ENCODE results near the gene DHRS11.
A peak's percentile ranks its signal among the peaks of the same experiment; 100 is the strongest.
"Not testable (repeated sequence)": the region's sequence is repeated elsewhere in the genome, so short reads cannot be mapped to it uniquely, and the experiment has no call there.

DHRS11 gene

GRCh38 chr17:36600936-36601302 lies 9.2 kb downstream of the DHRS11 start:
- TF ChIP-seq CTCF (IDR thresholded peaks at IDR 0.05), result no peak
- H3K27me3 ChIP-seq, result no peaks in the 10 kb centered on the region
- H3K9me3 ChIP-seq, result no peaks in the 10 kb centered on the region
- H3K4me3 ChIP-seq, result peak overlapping the region; percentile 68 to 89
- peak overlapping the region; percentile 80 to 83 for H3K27ac ChIP-seq
- no peaks in the 10 kb centered on the region for H3K36me3 ChIP-seq
- no peak for DNase-seq
- H3K4me1 ChIP-seq, result peaks cover 0 to 26% (median 22%) of the 10 kb centered on the region in 4 donors
- intact Hi-C loops (cut with DNase I; ENCODE audit: low total_unique reads), result no loop called here

- TF ChIP-seq CTCF (IDR thresholded peaks at IDR 0.05), result peak in 1 of 2 experiments; percentile 18
- no peaks in the 10 kb centered on the region for H3K9me3 ChIP-seq
- no peaks in the 10 kb centered on the region for H3K36me3 ChIP-seq
- peak within 1 kb of the TSS; percentile 80 to 83 for H3K27ac ChIP-seq
- H3K4me1 ChIP-seq, result peaks cover 0 to 26% (median 22%) of the 10 kb centered on the region in 4 donors
- DNase-seq, result peak; percentile 91 to 96
- intact Hi-C loops (cut with DNase I; ENCODE audit: low total_unique reads), result no loop called here
- no peaks in the 10 kb centered on the region for H3K27me3 ChIP-seq
- H3K4me3 ChIP-seq, result peak within 1 kb of the TSS; percentile 68 to 89
Measured at GRCh38 chr17:36601303-36602029, 9.8 kb downstream of the DHRS11 start, which contains the start of gene MRM1. MRM1 (plus strand) TSS chr17:36601583; CDS start chr17:36601811, 228 bp downstream.

DNA sequence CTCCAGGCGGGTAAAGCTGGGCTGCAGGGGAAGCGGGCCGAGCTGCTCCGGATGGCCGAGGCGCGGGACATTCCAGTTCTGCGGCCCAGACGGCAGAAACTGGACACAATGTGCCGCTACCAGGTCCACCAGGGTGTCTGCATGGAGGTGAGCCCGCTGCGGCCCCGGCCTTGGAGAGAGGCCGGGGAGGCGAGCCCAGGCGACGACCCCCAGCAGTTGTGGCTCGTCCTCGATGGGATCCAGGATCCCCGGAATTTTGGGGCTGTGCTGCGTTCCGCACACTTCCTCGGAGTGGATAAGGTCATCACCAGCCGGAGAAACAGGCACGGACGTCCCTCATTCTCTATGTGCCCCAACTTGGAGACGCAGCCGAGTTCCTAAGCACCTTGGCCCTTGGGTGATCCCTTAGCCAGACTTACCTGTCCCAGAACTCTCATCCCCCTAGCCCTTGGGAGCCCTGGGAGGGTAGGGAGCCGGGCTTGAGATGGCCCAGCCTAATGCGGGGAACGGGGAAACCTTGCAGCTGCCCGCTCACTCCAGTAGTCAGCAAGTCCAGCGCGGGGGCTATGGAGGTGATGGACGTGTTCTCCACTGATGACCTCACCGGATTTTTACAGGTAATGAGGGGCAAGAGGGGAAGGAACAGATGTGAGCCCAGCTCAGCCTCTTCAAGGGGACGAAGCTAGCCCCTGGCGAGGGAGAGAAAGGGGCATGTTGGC lies 10.5 kb downstream of the DHRS11 start:
- Histone ChIP-seq H3K27ac (peak overlapping the region; percentile 80 to 83), H3K9me3 (no peaks in the 10 kb centered on the region), H3K4me1 (peaks cover 0 to 26% (median 22%) of the 10 kb centered on the region in 4 donors), H3K4me3 (peak overlapping the region; percentile 68 to 89), H3K27me3 (no peaks in the 10 kb centered on the region), H3K36me3 (no peaks in the 10 kb centered on the region)
- DNase-seq, result no peak
- intact Hi-C loops (cut with DNase I; ENCODE audit: low total_unique reads), result no loop called here
- TF ChIP-seq CTCF (IDR thresholded peaks at IDR 0.05), result no peak

GRCh38 chr17:36602924-36603384 lies 11.3 kb downstream of the DHRS11 start:
- intact Hi-C loops (cut with DNase I; ENCODE audit: low total_unique reads), result no loop called here
- no peaks in the 10 kb centered on the region for H3K36me3 ChIP-seq
- H3K9me3 ChIP-seq, result no peaks in the 10 kb centered on the region
- no peak overlapping the region for H3K27ac ChIP-seq
- H3K4me1 ChIP-seq, result peaks cover 0 to 26% (median 22%) of the 10 kb centered on the region in 4 donors
- H3K27me3 ChIP-seq, result no peaks in the 10 kb centered on the region
- H3K4me3 ChIP-seq, result peak overlapping the region; percentile 68 to 89
- TF ChIP-seq CTCF (IDR thresholded peaks at IDR 0.05), result peak; percentile 53 to 72
- DNase-seq, result peak in 1 of 2 donors; percentile 43

- H3K27ac ChIP-seq; H3K36me3 ChIP-seq; DNase-seq; intact Hi-C loops (cut with DNase I; ENCODE audit: low total_unique reads); H3K4me3 ChIP-seq; H3K27me3 ChIP-seq; H3K9me3 ChIP-seq: not testable (repeated sequence)
- peaks cover 0 to 32% (median 29%) of the 10 kb centered on the region in 4 donors for H3K4me1 ChIP-seq
Measured at GRCh38 chr17:36605028-36605427, 13.3 kb downstream of the DHRS11 start.

DNA sequence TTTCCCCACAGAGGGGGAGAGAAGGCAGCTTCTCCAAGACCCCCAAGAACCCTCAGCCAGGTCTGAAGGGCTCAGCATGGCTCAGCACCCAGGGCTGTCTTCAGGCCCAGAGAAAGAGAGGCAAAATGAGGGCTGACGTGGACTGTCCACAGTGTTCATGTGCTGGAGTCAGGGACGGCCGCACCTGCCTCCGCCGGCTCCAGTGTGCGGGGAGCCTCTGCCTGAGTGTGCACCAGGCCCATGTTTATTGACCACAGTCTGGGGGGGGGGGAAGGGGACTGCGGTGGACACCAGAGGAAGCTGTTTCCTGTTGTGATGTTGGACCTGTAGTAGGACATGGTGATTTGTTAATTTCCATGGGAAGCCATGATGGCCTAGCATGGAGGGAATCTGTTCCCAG lies 16.6 kb downstream of the DHRS11 start:
- peaks cover 0 to 14% (median 11%) of the 10 kb centered on the region in 4 donors for H3K4me1 ChIP-seq
- H3K27ac ChIP-seq, result no peak overlapping the region
- no peak for TF ChIP-seq CTCF (IDR thresholded peaks at IDR 0.05)
- DNase-seq, result no peak
- H3K9me3 ChIP-seq, result no peaks in the 10 kb centered on the region
- intact Hi-C loops (cut with DNase I; ENCODE audit: low total_unique reads), result no loop called here
- no peak overlapping the region for H3K4me3 ChIP-seq
- H3K27me3 ChIP-seq, result peaks cover 0 to 9% of the 10 kb centered on the region in 2 donors
- no peaks in the 10 kb centered on the region for H3K36me3 ChIP-seq
